CD8-positive, alpha-beta memory T cell (primary cell): ENCODE results near the gene HHAT. TPM values are rescaled to one million over a fixed set of nuclear protein-coding genes. Genes with fewer than 3 reads are reported as not detected.

Experiments used
- CTCF ChIA-PET: fragments of 350-600 bp; sonication (Branson Sonifier 250); formaldehyde crosslinking; loops from one replicate; lab custom pipeline; 2021; ENCODE audit warnings: antibody characterized with exemption; lab: Charles Lee
- POLR2A ChIA-PET: fragments of 350-600 bp; sonication (Branson Sonifier 250); formaldehyde crosslinking; loops from one replicate; lab custom pipeline; 2021; ENCODE audit warnings: antibody characterized with exemption; lab: Charles Lee
- DNase-seq, 5 donors: peaks; one replicate each; pipeline versions ENCODE4 v3.0.0 to v3.0.0-alpha.2; 2020 to 2022; ENCODE audit warnings: mixed read lengths in 1 of 5
- H3K27ac ChIP-seq: one replicate; pipeline ENCODE4 v1.7.0; 2013; ENCODE audit warnings: low read depth, mild to moderate bottlenecking, low read length, moderate library complexity
- H3K27me3 ChIP-seq: 2 replicates; pipeline ENCODE4 v1.7.0; 2013; ENCODE audit warnings: low read length, mild to moderate bottlenecking; ENCODE audit not compliant: insufficient read depth, poor library complexity, severe bottlenecking
- H3K36me3 ChIP-seq: 2 replicates; pipeline ENCODE4 v1.7.0; 2013; ENCODE audit warnings: mild to moderate bottlenecking, low read length, moderate library complexity; ENCODE audit not compliant: insufficient read depth
- H3K4me1 ChIP-seq: 2 replicates; pipeline ENCODE4 v1.7.0; 2013; ENCODE audit warnings: mild to moderate bottlenecking, low read length, moderate library complexity; ENCODE audit not compliant: insufficient read depth
- H3K4me3 ChIP-seq: 2 replicates; pipeline ENCODE4 v1.7.0; 2013; ENCODE audit warnings: mild to moderate bottlenecking, low read length
- H3K9me3 ChIP-seq: 2 replicates; pipeline ENCODE4 v1.7.0; 2013; ENCODE audit warnings: mild to moderate bottlenecking, low read length
- H3K27ac Mint-ChIP-seq, 8 donors: one replicate each; pipeline ENCODE4 v1.8.0; 2020 to 2021; ENCODE audit warnings: mixed read lengths in 8 of 8, mild to moderate bottlenecking in 6 of 8, inconsistent platforms in 3 of 8, moderate library complexity in 3 of 8
- H3K27me3 Mint-ChIP-seq, 2 donors: one replicate each; pipeline ENCODE4 v1.8.0; 2020 to 2021; ENCODE audit warnings: mixed read lengths in 2 of 2, mild to moderate bottlenecking in 1 of 2, moderate library complexity in 1 of 2
- H3K36me3 Mint-ChIP-seq, 3 donors: one replicate each; pipeline ENCODE4 v1.8.0; 2020 to 2021; ENCODE audit warnings: mixed read lengths in 3 of 3, inconsistent platforms in 1 of 3, mild to moderate bottlenecking in 1 of 3
- H3K4me1 Mint-ChIP-seq, 3 donors: one replicate each; pipeline ENCODE4 v1.8.0; 2020 to 2021; ENCODE audit warnings: mixed read lengths in 3 of 3, inconsistent platforms in 1 of 3, mild to moderate bottlenecking in 1 of 3
- H3K4me3 Mint-ChIP-seq, 7 donors: one replicate each; pipeline ENCODE4 v1.8.0; 2020 to 2021; ENCODE audit warnings: mixed read lengths in 7 of 7, mild to moderate bottlenecking in 6 of 7, moderate library complexity in 4 of 7, inconsistent platforms in 2 of 7
- H3K9me3 Mint-ChIP-seq, 5 donors: one replicate each; pipeline ENCODE4 v1.8.0; 2020 to 2022; ENCODE audit warnings: mixed read lengths in 5 of 5, mild to moderate bottlenecking in 3 of 5, moderate library complexity in 2 of 5, inconsistent platforms in 1 of 5
- polyA plus RNA-seq: library from polyadenylated mRNA; unstranded; fragments of 300-500 nt; fragmentation: Illumina TruSeq; gene quantifications from one replicate; pipeline ENCODE4 v1.2.3, GENCODE V29; 2021
- total RNA-seq, 2 experiments: library from RNA; stranded (reverse); gene quantifications; one replicate each; pipeline ENCODE4 v1.2.3, GENCODE V29; 2021

HHAT gene
- total and polyA plus RNA-seq, 3 experiments from 2014 or later, result 1.4 to 4.6 (median 2.1) TPM

- CTCF ChIA-PET, result no interaction called here
- Mint-ChIP-seq H3K4me3 (no peak overlapping the region), H3K36me3 (peaks cover 0 to 6% (median 1%) of the 10 kb centered on the region in 3 donors), H3K27me3 (peaks cover 0 to 2% of the 10 kb centered on the region in 2 donors), H3K9me3 (peaks cover 3 to 13% (median 5%) of the 10 kb centered on the region in 5 donors), H3K4me1 (peaks cover 0 to 11% (median 9%) of the 10 kb centered on the region in 3 donors), H3K27ac (no peak overlapping the region)
- Histone ChIP-seq H3K4me3 (no peak overlapping the region), H3K36me3 (no peaks in the 10 kb centered on the region), H3K27ac (no peak overlapping the region), H3K27me3 (no peaks in the 10 kb centered on the region), H3K4me1 (no peaks in the 10 kb centered on the region), H3K9me3 (no peaks in the 10 kb centered on the region)
- POLR2A ChIA-PET, result no interaction called here
- no peak for DNase-seq
Measured at GRCh38 chr1:210662291-210663050, 333.8 kb downstream of the HHAT start.

DNA sequence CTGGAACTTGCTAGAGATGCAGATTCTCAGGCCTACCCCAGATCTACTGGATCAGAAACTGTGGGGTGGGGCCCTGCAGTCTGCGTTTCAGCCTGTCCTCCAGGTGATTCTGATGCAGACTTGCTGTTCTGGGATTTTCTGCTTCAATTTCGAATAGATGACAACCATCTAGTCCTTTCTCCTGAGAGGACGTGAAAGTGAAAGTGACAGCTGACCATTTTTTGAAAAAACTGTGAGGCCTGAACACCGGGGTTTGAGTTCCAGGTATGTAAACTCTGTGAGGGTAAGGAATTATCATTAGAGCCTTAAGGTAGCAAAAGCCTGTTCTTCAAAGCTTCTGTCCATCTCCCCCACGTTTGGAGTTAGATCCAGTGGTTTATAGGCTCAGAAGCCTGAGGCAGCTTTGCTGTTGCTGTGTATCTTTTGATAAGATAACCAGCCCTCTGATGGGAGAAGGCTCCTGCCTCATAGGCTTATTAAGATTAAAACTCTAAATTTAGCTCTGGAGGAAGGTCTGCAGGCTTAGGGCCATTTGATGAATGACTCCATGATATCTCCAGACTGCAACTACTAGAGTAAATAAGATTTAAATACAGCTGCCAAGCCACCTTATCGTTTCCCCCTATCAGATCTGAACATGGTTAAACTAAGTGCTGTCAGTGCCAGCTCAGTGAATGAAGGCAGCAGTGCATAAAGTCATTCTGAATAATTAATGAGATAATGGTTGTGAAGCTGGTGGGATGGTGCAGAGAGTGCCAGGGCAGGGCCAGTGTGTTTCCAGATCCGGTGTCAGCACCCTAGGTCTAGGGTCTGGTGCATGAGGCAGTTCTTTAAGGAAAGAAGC is 335.2 kb downstream of the HHAT start:
- H3K36me3 Mint-ChIP-seq, result peaks cover 0 to 6% (median 1%) of the 10 kb centered on the region in 3 donors
- H3K27me3 Mint-ChIP-seq, result peaks cover 0 to 2% of the 10 kb centered on the region in 2 donors
- H3K27ac Mint-ChIP-seq, result no peak overlapping the region
- Histone ChIP-seq H3K4me3 (no peak overlapping the region), H3K36me3 (no peaks in the 10 kb centered on the region), H3K27me3 (no peaks in the 10 kb centered on the region), H3K4me1 (no peaks in the 10 kb centered on the region), H3K9me3 (no peaks in the 10 kb centered on the region), H3K27ac (no peak overlapping the region)
- peaks cover 0 to 9% (median 3%) of the 10 kb centered on the region in 5 donors for H3K9me3 Mint-ChIP-seq
- no peak overlapping the region for H3K4me3 Mint-ChIP-seq
- peaks cover 0 to 11% (median 9%) of the 10 kb centered on the region in 3 donors for H3K4me1 Mint-ChIP-seq
- ChIA-PET POLR2A (interaction anchor here (0.6 kb wide), 1 partner anchor 1343 kb away, joined by 4 read pairs; no protein-coding TSS in a partner anchor), CTCF (no interaction called here)
- no peak for DNase-seq

- Histone ChIP-seq H3K9me3 (no peaks in the 10 kb centered on the region), H3K4me1 (no peaks in the 10 kb centered on the region), H3K4me3 (no peak overlapping the region), H3K27ac (no peak overlapping the region), H3K27me3 (no peaks in the 10 kb centered on the region), H3K36me3 (no peaks in the 10 kb centered on the region)
- no peaks in the 10 kb centered on the region for H3K9me3 Mint-ChIP-seq
- ChIA-PET POLR2A (no interaction called here), CTCF (no interaction called here)
- no peak overlapping the region for H3K4me3 Mint-ChIP-seq
- peaks cover 3 to 8% (median 4%) of the 10 kb centered on the region in 3 donors for H3K36me3 Mint-ChIP-seq
- H3K27ac Mint-ChIP-seq, result no peak overlapping the region
- no peaks in the 10 kb centered on the region for H3K4me1 Mint-ChIP-seq
- peaks cover 0 to 3% of the 10 kb centered on the region in 2 donors for H3K27me3 Mint-ChIP-seq
- DNase-seq, result no peak
Measured at GRCh38 chr1:210669951-210670350, 341.2 kb downstream of the HHAT start.

- ChIA-PET CTCF (no interaction called here), POLR2A (no interaction called here)
- Histone ChIP-seq H3K4me1 (no peaks in the 10 kb centered on the region), H3K27ac (no peak overlapping the region), H3K27me3 (no peaks in the 10 kb centered on the region), H3K4me3 (no peak overlapping the region), H3K36me3 (no peaks in the 10 kb centered on the region), H3K9me3 (no peaks in the 10 kb centered on the region)
- H3K36me3 Mint-ChIP-seq, result peaks cover 4 to 18% (median 8%) of the 10 kb centered on the region in 3 donors
- no peaks in the 10 kb centered on the region for H3K9me3 Mint-ChIP-seq
- H3K27ac Mint-ChIP-seq, result no peak overlapping the region
- peaks cover 0 to 2% of the 10 kb centered on the region in 2 donors for H3K27me3 Mint-ChIP-seq
- no peaks in the 10 kb centered on the region for H3K4me1 Mint-ChIP-seq
- no peak overlapping the region for H3K4me3 Mint-ChIP-seq
- no peak for DNase-seq
Measured at GRCh38 chr1:210674151-210674550, 345.4 kb downstream of the HHAT start.

- peaks cover 4 to 28% (median 8%) of the 10 kb centered on the region in 3 donors for H3K36me3 Mint-ChIP-seq
- no peak overlapping the region for H3K4me3 ChIP-seq
- DNase-seq, result no peak
- ChIA-PET POLR2A (no interaction called here), CTCF (interaction anchor here (1.5 kb wide), 1 partner anchor 9 kb away, joined by 3 read pairs; no protein-coding TSS in a partner anchor)
- no peak overlapping the region for H3K27ac ChIP-seq
- no peaks in the 10 kb centered on the region for H3K27me3 ChIP-seq
- no peaks in the 10 kb centered on the region for H3K9me3 Mint-ChIP-seq
- no peaks in the 10 kb centered on the region for H3K4me1 Mint-ChIP-seq
- H3K9me3 ChIP-seq, result no peaks in the 10 kb centered on the region
- no peaks in the 10 kb centered on the region for H3K4me1 ChIP-seq
- no peaks in the 10 kb centered on the region for H3K36me3 ChIP-seq
- no peak overlapping the region for H3K27ac Mint-ChIP-seq
- H3K27me3 Mint-ChIP-seq, result peaks cover 0 to 2% of the 10 kb centered on the region in 2 donors
- no peak overlapping the region for H3K4me3 Mint-ChIP-seq
Measured at GRCh38 chr1:210676539-210676938, 347.8 kb downstream of the HHAT start.

GRCh38 chr1:210677533-210677932 is 348.8 kb downstream of the HHAT start:
- CTCF ChIA-PET, result no interaction called here
- Histone ChIP-seq H3K4me1 (no peaks in the 10 kb centered on the region), H3K4me3 (no peak overlapping the region), H3K36me3 (no peaks in the 10 kb centered on the region), H3K9me3 (no peaks in the 10 kb centered on the region), H3K27ac (no peak overlapping the region), H3K27me3 (no peaks in the 10 kb centered on the region)
- DNase-seq, result no peak
- Mint-ChIP-seq H3K4me1 (no peaks in the 10 kb centered on the region), H3K36me3 (peaks cover 4 to 29% (median 8%) of the 10 kb centered on the region in 3 donors), H3K27me3 (peaks cover 0 to 2% of the 10 kb centered on the region in 2 donors), H3K4me3 (no peak overlapping the region), H3K9me3 (no peaks in the 10 kb centered on the region), H3K27ac (no peak overlapping the region)
- POLR2A ChIA-PET, result no interaction called here

GRCh38 chr1:210678306-210678705 is 349.6 kb downstream of the HHAT start:
- H3K27ac Mint-ChIP-seq, result no peak overlapping the region
- Histone ChIP-seq H3K27me3 (no peaks in the 10 kb centered on the region), H3K4me1 (no peaks in the 10 kb centered on the region), H3K4me3 (no peak overlapping the region), H3K9me3 (no peaks in the 10 kb centered on the region), H3K36me3 (no peaks in the 10 kb centered on the region), H3K27ac (no peak overlapping the region)
- ChIA-PET CTCF (no interaction called here), POLR2A (no interaction called here)
- DNase-seq, result no peak
- peaks cover 4 to 29% (median 8%) of the 10 kb centered on the region in 3 donors for H3K36me3 Mint-ChIP-seq
- H3K9me3 Mint-ChIP-seq, result no peaks in the 10 kb centered on the region
- no peak overlapping the region for H3K4me3 Mint-ChIP-seq
- H3K27me3 Mint-ChIP-seq, result peaks cover 0 to 2% of the 10 kb centered on the region in 2 donors
- no peaks in the 10 kb centered on the region for H3K4me1 Mint-ChIP-seq

DNA sequence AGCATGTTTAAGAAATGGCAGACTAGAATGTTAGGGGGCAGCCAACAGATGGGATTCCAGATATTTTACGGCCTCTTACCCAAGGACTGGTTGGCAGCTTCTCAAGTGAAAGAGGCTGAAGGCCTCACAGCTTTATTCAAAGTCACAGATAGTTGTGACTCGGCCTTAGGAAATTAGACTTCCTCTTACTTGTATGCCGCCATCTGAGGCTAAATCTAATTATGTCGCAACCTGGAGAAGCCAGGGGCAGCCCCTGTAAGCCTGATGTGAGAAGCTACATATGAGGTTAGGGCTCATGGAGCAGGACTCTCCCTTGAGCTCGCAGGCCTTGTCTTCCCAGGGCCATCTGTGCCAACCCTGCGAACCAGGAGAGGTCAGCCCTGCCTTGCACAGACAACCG is 352.5 kb downstream of the HHAT start:
- Mint-ChIP-seq H3K9me3 (no peaks in the 10 kb centered on the region), H3K4me1 (no peaks in the 10 kb centered on the region), H3K27ac (no peak overlapping the region), H3K4me3 (no peak overlapping the region), H3K27me3 (no peaks in the 10 kb centered on the region), H3K36me3 (peaks cover 0 to 16% (median 11%) of the 10 kb centered on the region in 3 donors)
- no peak overlapping the region for H3K4me3 ChIP-seq
- H3K36me3 ChIP-seq, result no peaks in the 10 kb centered on the region
- no peaks in the 10 kb centered on the region for H3K4me1 ChIP-seq
- CTCF ChIA-PET, result no interaction called here
- no peaks in the 10 kb centered on the region for H3K27me3 ChIP-seq
- H3K9me3 ChIP-seq, result no peaks in the 10 kb centered on the region
- no peak overlapping the region for H3K27ac ChIP-seq
- POLR2A ChIA-PET, result no interaction called here
- DNase-seq, result no peak
